Upper lobe of left lung (tissue), 6 donors: ENCODE data around the gene ASTN2. TPM values are rescaled to one million over a fixed set of nuclear protein-coding genes. Genes with fewer than 3 reads are reported as not detected.

ENCODE experiments used
- ATAC-seq, 2 donors: fragments of 200-7000 bp; cut with Tn5 transposase; one replicate each; pipeline ENCODE4 v1.9.1; 2022; ENCODE audit warnings: mild to moderate bottlenecking in 2 of 2, moderate library complexity in 2 of 2; ENCODE audit not compliant: low FRiP score in 2 of 2
- DNase-seq, 2 donors: peaks; one replicate each; pipeline ENCODE4 v3.0.0-alpha.2; 2019 to 2020
- H3K27ac ChIP-seq, 4 donors: fragments of 200-600 bp; sonication (generic); one replicate each; pipeline ENCODE4 v1.5.1; 2016 to 2019
- H3K27me3 ChIP-seq, 4 donors: fragments of 200-600 bp; sonication (generic); one replicate each; pipeline ENCODE4 v1.5.1; 2017 to 2019
- H3K36me3 ChIP-seq, 4 donors: fragments of 200-600 bp; sonication (generic); one replicate each; pipeline ENCODE4 v1.5.1; 2016 to 2019
- H3K4me1 ChIP-seq, 4 donors: fragments of 200-600 bp; sonication (generic); one replicate each; pipeline ENCODE4 v1.5.1; 2018 to 2019
- H3K4me3 ChIP-seq, 4 donors: fragments of 200-600 bp; sonication (generic); one replicate each; pipeline ENCODE4 v1.5.1; 2017 to 2019; ENCODE audit warnings: mild to moderate bottlenecking in 2 of 4, moderate library complexity in 1 of 4
- H3K9me3 ChIP-seq, 4 donors: fragments of 200-600 bp; sonication (generic); one replicate each; pipeline ENCODE4 v1.5.1; 2018 to 2019
- CTCF ChIP-seq, 6 experiments: fragments of 450-650 bp in 4 of 6; fragments of 200-600 bp in 2 of 6; sonication (generic) in 2 of 6; IDR thresholded peaks; one replicate each; pipeline ENCODE4 v1.5.1; 2016 to 2019; ENCODE audit warnings: antibody characterized with exemption in 6 of 6
- EP300 ChIP-seq, 4 donors: sonication (generic); formaldehyde crosslinking; IDR thresholded peaks; one replicate each; pipeline ENCODE4 v1.5.1; 2017; ENCODE audit warnings: antibody characterized with exemption in 4 of 4, control low read depth in 2 of 4
- POLR2A ChIP-seq, 4 donors: fragments of 450-650 bp; IDR thresholded peaks; one replicate each; pipeline ENCODE4 v1.5.1; 2016 to 2017; ENCODE audit warnings: antibody characterized with exemption in 4 of 4, mild to moderate bottlenecking in 2 of 4
- POLR2AphosphoS5 ChIP-seq, 2 donors: sonication (generic); formaldehyde crosslinking; IDR thresholded peaks; one replicate each; pipeline ENCODE4 v1.5.1; 2017; ENCODE audit warnings: antibody characterized with exemption in 2 of 2
- WGBS, 2 donors: methylation state at CpG; one replicate each; pipeline ENCODE4 v1.1.5; 2017 to 2018; 5-methylcytosine and 5-hydroxymethylcytosine counted together
- total RNA-seq, 6 donors: library from RNA; depleted of rRNA in 4 of 6; stranded (reverse); fragments of >200 nt in 4 of 6; gene quantifications; one replicate each; pipeline versions ENCODE4 v1.1.0 to v1.2.1, GENCODE V29; 2016 to 2021
- donor health status: DM: no; HTN: no; CAD: no; lungs with moderate emphysema.
- donor health status: DM: no; HTN: yes; CAD: no; lungs with severe emphysema.

ASTN2 gene
- total RNA-seq, 6 donors from 2014 or later = 2.0 to 7.5 (median 3.4) TPM

- DNase-seq = no peak
- WGBS, 2 donors = 63 to 84% methylated on average over 2 to 4 of the region's 4 CpGs
- no peaks in the 10 kb centered on the region for H3K4me1 ChIP-seq
Measured at GRCh38 chr9:117265253-117265652, 149.6 kb downstream of the ASTN2 start.

GRCh38 chr9:117258184-117258866, 156.5 kb downstream of the ASTN2 start:
- TF ChIP-seq CTCF (IDR thresholded peaks at IDR 0.05) = no peak
- TF ChIP-seq POLR2AphosphoS5 (IDR thresholded peaks at IDR 0.05) = no peak
- no peak for TF ChIP-seq EP300 (IDR thresholded peaks at IDR 0.05)
- TF ChIP-seq POLR2A (IDR thresholded peaks at IDR 0.05) = no peak
- no peak for DNase-seq

More at GRCh38 chr9:117265253-117265652, 149.6 kb downstream of the ASTN2 start:
- no peak overlapping the region for H3K4me3 ChIP-seq
- TF ChIP-seq POLR2A (IDR thresholded peaks at IDR 0.05) (no peak), EP300 (IDR thresholded peaks at IDR 0.05) (no peak), POLR2AphosphoS5 (IDR thresholded peaks at IDR 0.05) (no peak), CTCF (IDR thresholded peaks at IDR 0.05) (no peak)
- H3K36me3 ChIP-seq = no peaks in the 10 kb centered on the region
- ATAC-seq = no peak
- H3K27ac ChIP-seq = no peak overlapping the region
- no peaks in the 10 kb centered on the region for H3K27me3 ChIP-seq
- H3K9me3 ChIP-seq = no peaks in the 10 kb centered on the region

GRCh38 chr9:117253261-117253660, 161.6 kb downstream of the ASTN2 start:
- Histone ChIP-seq H3K9me3 (no peaks in the 10 kb centered on the region), H3K27me3 (no peaks in the 10 kb centered on the region), H3K4me1 (no peaks in the 10 kb centered on the region), H3K27ac (no peak overlapping the region), H3K4me3 (no peak overlapping the region), H3K36me3 (no peaks in the 10 kb centered on the region)
- DNase-seq = no peak
- ATAC-seq = no peak
- TF ChIP-seq POLR2A (IDR thresholded peaks at IDR 0.05) (no peak), POLR2AphosphoS5 (IDR thresholded peaks at IDR 0.05) (no peak), CTCF (IDR thresholded peaks at IDR 0.05) (no peak), EP300 (IDR thresholded peaks at IDR 0.05) (no peak)
- WGBS, 2 donors = 35 to 36% methylated on average over 2 of the region's 2 CpGs

More at GRCh38 chr9:117258184-117258866, 156.5 kb downstream of the ASTN2 start:
- 55 to 61% methylated on average over 8 of the region's 8 CpGs for WGBS, 2 donors
- ATAC-seq = no peak
- H3K36me3 ChIP-seq = no peaks in the 10 kb centered on the region
- H3K27ac ChIP-seq = no peak overlapping the region
- H3K4me3 ChIP-seq = no peak overlapping the region
- H3K4me1 ChIP-seq = no peaks in the 10 kb centered on the region
- H3K9me3 ChIP-seq = no peaks in the 10 kb centered on the region
- no peaks in the 10 kb centered on the region for H3K27me3 ChIP-seq

GRCh38 chr9:117250610-117251215, 164.1 kb downstream of the ASTN2 start:
- 79% methylated on average over 3 of the region's 3 CpGs for WGBS, 2 donors
- no peak overlapping the region for H3K27ac ChIP-seq
- no peak for DNase-seq
- no peaks in the 10 kb centered on the region for H3K27me3 ChIP-seq
- no peak overlapping the region for H3K4me3 ChIP-seq
- H3K9me3 ChIP-seq = no peaks in the 10 kb centered on the region
- H3K4me1 ChIP-seq = no peaks in the 10 kb centered on the region
- TF ChIP-seq CTCF (IDR thresholded peaks at IDR 0.05) (no peak), POLR2AphosphoS5 (IDR thresholded peaks at IDR 0.05) (no peak), POLR2A (IDR thresholded peaks at IDR 0.05) (no peak), EP300 (IDR thresholded peaks at IDR 0.05) (no peak)
- ATAC-seq = no peak
- H3K36me3 ChIP-seq = no peaks in the 10 kb centered on the region
